Cardiac muscle cell (in vitro differentiated cells and primary cell): ENCODE data around the gene OXCT1. TPM values are rescaled to one million over a fixed set of nuclear protein-coding genes. Genes with fewer than 3 reads are reported as not detected.

Source experiments
- DNase-seq, 2 donors: peaks; one replicate each; pipeline versions ENCODE4 v3.0.0 to v3.0.0-alpha.2; 2010 to 2017; ENCODE audit warnings: low read depth in 1 of 2, low spot score in 1 of 2
- H3K27ac ChIP-seq: fragments of 200-600 bp; sonication (generic); 2 replicates; pipeline ENCODE4 v1.5.1; 2016
- H3K27me3 ChIP-seq: fragments of 200-600 bp; sonication (generic); 2 replicates; pipeline ENCODE4 v1.6.0; 2016; ENCODE audit warnings: control low read depth
- H3K36me3 ChIP-seq: fragments of 200-600 bp; sonication (generic); 2 replicates; pipeline ENCODE4 v1.5.1; 2016; ENCODE audit warnings: control low read depth
- H3K4me1 ChIP-seq: fragments of 200-600 bp; sonication (generic); 2 replicates; pipeline ENCODE4 v1.8.1; 2017; ENCODE audit warnings: low read depth, mild to moderate bottlenecking, mixed run types
- H3K4me3 ChIP-seq: fragments of 200-600 bp; sonication (generic); 2 replicates; pipeline ENCODE4 v1.5.1; 2016; ENCODE audit warnings: mild to moderate bottlenecking
- H3K9me3 ChIP-seq: fragments of 200-600 bp; sonication (generic); 2 replicates; pipeline ENCODE4 v1.5.1; 2017; ENCODE audit warnings: low read depth, mild to moderate bottlenecking, control low read depth
- CTCF ChIP-seq: IDR thresholded peaks from 2 replicates; pipeline ENCODE4 v1.5.1; 2012; ENCODE audit warnings: low read depth, mild to moderate bottlenecking, low read length
- polyA plus RNA-seq: library from polyadenylated mRNA; unstranded; fragments of >200 nt; fragmentation: Nextera tagmentation; extraction: Ambion mirVana; gene quantifications from 2 replicates; pipeline ENCODE4 v1.2.1, GENCODE V29; 2016
- total RNA-seq: library from RNA; depleted of rRNA; stranded (reverse); fragments of >200 nt; gene quantifications from 2 replicates; pipeline ENCODE4 v1.2.3, GENCODE V29; 2016

Gene OXCT1
- total and polyA plus RNA-seq, 2 experiments from 2014 or later, result 54.8 to 55.8 TPM

DNA sequence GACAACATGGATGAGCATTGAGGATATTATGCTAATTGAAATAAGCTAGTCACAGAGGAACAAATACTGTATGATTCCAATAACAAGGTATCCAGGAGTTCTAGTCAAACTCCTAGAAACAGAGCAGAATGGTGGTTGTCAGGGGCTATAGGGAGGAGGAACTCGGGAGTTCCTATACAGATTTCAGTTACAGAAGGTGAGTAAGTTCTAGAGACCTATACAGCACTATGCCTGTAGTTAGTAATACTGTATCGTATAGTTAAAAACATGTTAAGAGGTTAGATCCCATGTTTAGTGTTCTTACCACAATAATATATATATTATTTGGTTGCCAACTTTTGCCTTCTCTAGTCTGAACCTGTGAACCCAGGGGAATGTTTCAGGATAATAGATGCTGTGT, 7.9 kb upstream of the OXCT1 start:
- TF ChIP-seq CTCF, result no peak
- DNase-seq, result no peak
- H3K9me3 ChIP-seq, result no peaks in the 10 kb centered on the region
- no peak overlapping the region for H3K4me3 ChIP-seq
- H3K27me3 ChIP-seq, result no peaks in the 10 kb centered on the region
- H3K4me1 ChIP-seq, result no peaks in the 10 kb centered on the region
- no peak overlapping the region for H3K27ac ChIP-seq
- no peaks in the 10 kb centered on the region for H3K36me3 ChIP-seq

GRCh38 chr5:41877408-41877807, 7.2 kb upstream of the OXCT1 start:
- no peak for DNase-seq
- no peaks in the 10 kb centered on the region for H3K27me3 ChIP-seq
- H3K4me3 ChIP-seq, result no peak overlapping the region
- no peaks in the 10 kb centered on the region for H3K9me3 ChIP-seq
- H3K4me1 ChIP-seq, result no peaks in the 10 kb centered on the region
- no peak for TF ChIP-seq CTCF
- no peak overlapping the region for H3K27ac ChIP-seq
- H3K36me3 ChIP-seq, result no peaks in the 10 kb centered on the region

GRCh38 chr5:41876678-41877077, 6.5 kb upstream of the OXCT1 start:
- Histone ChIP-seq H3K9me3 (no peaks in the 10 kb centered on the region), H3K4me3 (no peak overlapping the region), H3K27ac (no peak overlapping the region), H3K36me3 (no peaks in the 10 kb centered on the region), H3K4me1 (no peaks in the 10 kb centered on the region), H3K27me3 (no peaks in the 10 kb centered on the region)
- no peak for DNase-seq
- no peak for TF ChIP-seq CTCF

GRCh38 chr5:41875121-41875520, 4.9 kb upstream of the OXCT1 start:
- DNase-seq, result no peak

GRCh38 chr5:41874512-41875060, 4.4 kb upstream of the OXCT1 start:
- TF ChIP-seq CTCF, result no peak
- Histone ChIP-seq H3K4me1 (no peaks in the 10 kb centered on the region), H3K9me3 (no peaks in the 10 kb centered on the region), H3K27me3 (no peaks in the 10 kb centered on the region), H3K27ac (no peak overlapping the region), H3K36me3 (no peaks in the 10 kb centered on the region), H3K4me3 (no peak overlapping the region)
- DNase-seq, result no peak

More at GRCh38 chr5:41875121-41875520, 4.9 kb upstream of the OXCT1 start:
- H3K36me3 ChIP-seq, result no peaks in the 10 kb centered on the region
- H3K4me3 ChIP-seq, result no peak overlapping the region
- no peaks in the 10 kb centered on the region for H3K27me3 ChIP-seq
- no peak overlapping the region for H3K27ac ChIP-seq
- TF ChIP-seq CTCF, result no peak
- no peaks in the 10 kb centered on the region for H3K9me3 ChIP-seq
- no peaks in the 10 kb centered on the region for H3K4me1 ChIP-seq
